ENCODE results near the gene ALAS2.

- TF ChIP-seq CTCF (IDR thresholded peaks at IDR 0.05; ENCODE audit: insufficient read depth, low read length), result peak; percentile 31
- TF ChIP-seq SPI1 (IDR thresholded peaks at IDR 0.05; ENCODE audit: borderline replicate concordance, low read depth), result no peak
- no peak for TF ChIP-seq POLR2AphosphoS5 (IDR thresholded peaks at IDR 0.05; ENCODE audit: low read depth)
- TF ChIP-seq GABPA (IDR thresholded peaks at IDR 0.05; ENCODE audit: low read depth), result no peak
- TF ChIP-seq, protein P1, sequence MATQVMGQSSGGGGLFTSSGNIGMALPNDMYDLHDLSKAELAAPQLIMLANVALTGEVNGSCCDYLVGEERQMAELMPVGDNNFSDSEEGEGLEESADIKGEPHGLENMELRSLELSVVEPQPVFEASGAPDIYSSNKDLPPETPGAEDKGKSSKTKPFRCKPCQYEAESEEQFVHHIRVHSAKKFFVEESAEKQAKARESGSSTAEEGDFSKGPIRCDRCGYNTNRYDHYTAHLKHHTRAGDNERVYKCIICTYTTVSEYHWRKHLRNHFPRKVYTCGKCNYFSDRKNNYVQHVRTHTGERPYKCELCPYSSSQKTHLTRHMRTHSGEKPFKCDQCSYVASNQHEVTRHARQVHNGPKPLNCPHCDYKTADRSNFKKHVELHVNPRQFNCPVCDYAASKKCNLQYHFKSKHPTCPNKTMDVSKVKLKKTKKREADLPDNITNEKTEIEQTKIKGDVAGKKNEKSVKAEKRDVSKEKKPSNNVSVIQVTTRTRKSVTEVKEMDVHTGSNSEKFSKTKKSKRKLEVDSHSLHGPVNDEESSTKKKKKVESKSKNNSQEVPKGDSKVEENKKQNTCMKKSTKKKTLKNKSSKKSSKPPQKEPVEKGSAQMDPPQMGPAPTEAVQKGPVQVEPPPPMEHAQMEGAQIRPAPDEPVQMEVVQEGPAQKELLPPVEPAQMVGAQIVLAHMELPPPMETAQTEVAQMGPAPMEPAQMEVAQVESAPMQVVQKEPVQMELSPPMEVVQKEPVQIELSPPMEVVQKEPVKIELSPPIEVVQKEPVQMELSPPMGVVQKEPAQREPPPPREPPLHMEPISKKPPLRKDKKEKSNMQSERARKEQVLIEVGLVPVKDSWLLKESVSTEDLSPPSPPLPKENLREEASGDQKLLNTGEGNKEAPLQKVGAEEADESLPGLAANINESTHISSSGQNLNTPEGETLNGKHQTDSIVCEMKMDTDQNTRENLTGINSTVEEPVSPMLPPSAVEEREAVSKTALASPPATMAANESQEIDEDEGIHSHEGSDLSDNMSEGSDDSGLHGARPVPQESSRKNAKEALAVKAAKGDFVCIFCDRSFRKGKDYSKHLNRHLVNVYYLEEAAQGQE (IDR thresholded peaks at IDR 0.05; ENCODE audit: insufficient replicate concordance, low read depth), result no peak
Measured at GRCh38 chrX:55057675-55058249, 27.0 kb upstream of the ALAS2 start.
